HepG2 (cell line): ENCODE results near the gene PPP1R13B. TPM values are rescaled to one million over a fixed set of nuclear protein-coding genes. Genes with fewer than 3 reads are reported as not detected.
A peak's percentile ranks its signal among the peaks of the same experiment; 100 is the strongest.

Experiments used
- ATAC-seq: fragments of 200-7000 bp; cut with Tn5 transposase; 3 replicates; pipeline ENCODE4 v1.9.1; 2020; ENCODE audit warnings: mild to moderate bottlenecking, moderate library complexity
- BruUV-seq: library from RNA; stranded (reverse); fragments of 400-500 nt; replicated peaks from 2 replicates; lab custom pipeline; 2021; lab: Mats Ljungman, UMichigan
- CTCF ChIA-PET: fragments of 300-600 bp; formaldehyde crosslinking; extraction: SDS; loops from one replicate; lab custom pipeline; 2021; ENCODE audit warnings: low total read pairs, inconsistent platforms, low intra/inter-chr PET ratio; lab: Yijun Ruan, JAX
- POLR2A ChIA-PET: fragments of 350-600 bp; sonication (Branson Sonifier 250); formaldehyde crosslinking; loops from one replicate; lab custom pipeline; 2020; ENCODE audit warnings: antibody characterized with exemption, inconsistent platforms; lab: Yijun Ruan, JAX
- DNase-seq: peaks from one replicate; pipeline ENCODE4 v3.0.0-alpha.2; 2015; ENCODE audit warnings: low spot score
- FAIRE-seq: peaks from 3 replicates; lab custom pipeline; 2011; peaks lifted over from hg19 to GRCh38; lab: Jason Lieb, UNC
- H2AFZ ChIP-seq: one replicate; pipeline ENCODE4 v1.6.1; 2011; ENCODE audit warnings: low read length, inconsistent platforms
- H3K27ac ChIP-seq: fragments of 300-600 bp; 3 replicates; pipeline ENCODE4 v1.8.0; 2011; ENCODE audit warnings: mixed run types, mild to moderate bottlenecking, mixed read lengths, low read length, inconsistent platforms; ENCODE audit not compliant: insufficient read depth; ENCODE audit errors: extremely low read length
- H3K27me3 ChIP-seq, 2 experiments: fragments of 200-600 bp in 1 of 2; 2 replicates in 1 of 2; 3 replicates in 1 of 2; pipeline versions ENCODE4 v1.6.0 to v1.8.0; 2011; ENCODE audit warnings: low read length in 2 of 2, mild to moderate bottlenecking in 2 of 2, moderate library complexity in 2 of 2, inconsistent platforms in 1 of 2; ENCODE audit not compliant: insufficient read depth in 2 of 2, control insufficient read depth in 1 of 2
- H3K36me3 ChIP-seq, 2 experiments: fragments of 200-600 bp in 1 of 2; replicated peaks in 1 of 2; 2 replicates in 1 of 2; 3 replicates in 1 of 2; pipeline versions ENCODE4 v1.5.1 to v1.8.0; 2011; ENCODE audit warnings: low read length in 2 of 2, inconsistent platforms in 1 of 2; ENCODE audit not compliant: insufficient read depth in 2 of 2, control insufficient read depth in 1 of 2
- H3K4me1 ChIP-seq: 2 replicates; pipeline ENCODE4 v1.5.1; 2012; ENCODE audit warnings: low read length, inconsistent platforms; ENCODE audit not compliant: insufficient read depth
- H3K4me2 ChIP-seq: 2 replicates; pipeline ENCODE4 v1.6.0; 2011; ENCODE audit warnings: low read depth, low read length, inconsistent platforms
- H3K4me3 ChIP-seq, 3 experiments: fragments of 200-600 bp in 1 of 3; sonication (generic), shearing (Covaris generic) in 1 of 3; replicated peaks in 1 of 3; 2 replicates each; pipeline ENCODE4 v1.5.1; 2011 to 2016; ENCODE audit warnings: low read length in 3 of 3, inconsistent platforms in 2 of 3, low read depth in 2 of 3, mild to moderate bottlenecking in 2 of 3, control low read depth in 1 of 3, mixed read lengths in 1 of 3; ENCODE audit not compliant: insufficient read depth in 1 of 3
- H3K79me2 ChIP-seq: one replicate; pipeline ENCODE4 v1.6.1; 2011; ENCODE audit warnings: low read length, inconsistent platforms; ENCODE audit not compliant: insufficient read depth
- H3K9ac ChIP-seq: 2 replicates; pipeline ENCODE4 v1.6.0; 2011; ENCODE audit warnings: mild to moderate bottlenecking, low read depth, low read length, inconsistent platforms; ENCODE audit not compliant: insufficient read depth
- H3K9me3 ChIP-seq: 2 replicates; pipeline ENCODE4 v1.5.1; 2012; ENCODE audit warnings: mild to moderate bottlenecking, low read length
- H4K20me1 ChIP-seq: 2 replicates; pipeline ENCODE4 v1.6.0; 2011; ENCODE audit warnings: inconsistent platforms, mild to moderate bottlenecking, low read length, moderate library complexity; ENCODE audit not compliant: insufficient read depth
- AKAP8 ChIP-seq: sonication (generic); formaldehyde crosslinking; IDR thresholded peaks from 2 replicates; pipeline ENCODE4 v1.5.1; 2020; ENCODE audit warnings: mild to moderate bottlenecking, missing genetic modification reagents
- BCL6 ChIP-seq: IDR thresholded peaks from 2 replicates; pipeline ENCODE4 v1.6.1; 2016; ENCODE audit warnings: missing genetic modification reagents, missing compliant biosample characterization
- CCDC6 ChIP-seq: sonication (generic); formaldehyde crosslinking; IDR thresholded peaks from 2 replicates; pipeline ENCODE4 v1.8.1; 2022; ENCODE audit warnings: mild to moderate bottlenecking, missing genetic modification reagents, moderate library complexity
- FUBP1 ChIP-seq: sonication (generic); formaldehyde crosslinking; IDR thresholded peaks from 2 replicates; pipeline ENCODE4 v1.5.1; 2020; ENCODE audit warnings: missing genetic modification reagents, mild to moderate bottlenecking, borderline replicate concordance
- HINFP ChIP-seq: sonication (generic); formaldehyde crosslinking; IDR thresholded peaks from 2 replicates; pipeline ENCODE4 v1.4.0; 2020; ENCODE audit warnings: low read depth, mild to moderate bottlenecking, missing genetic modification reagents
- MZF1 ChIP-seq: sonication (generic); formaldehyde crosslinking; IDR thresholded peaks from 2 replicates; pipeline ENCODE4 v1.8.1; 2023; ENCODE audit warnings: mild to moderate bottlenecking, missing genetic modification reagents, borderline replicate concordance
- PAWR ChIP-seq: sonication (generic); formaldehyde crosslinking; IDR thresholded peaks from 2 replicates; pipeline ENCODE4 v1.4.0; 2020; ENCODE audit warnings: missing genetic modification reagents, mild to moderate bottlenecking, borderline replicate concordance
- RBFOX2 ChIP-seq: fragments of 200-400 bp; formaldehyde crosslinking; IDR thresholded peaks from 2 replicates; pipeline ENCODE4 v1.6.1; 2017; ENCODE audit warnings: low read depth, mild to moderate bottlenecking, low read length
- REXO4 ChIP-seq: sonication (generic); formaldehyde crosslinking; IDR thresholded peaks from 2 replicates; pipeline ENCODE4 v1.8.0; 2022; ENCODE audit warnings: missing genetic modification reagents, mild to moderate bottlenecking, borderline replicate concordance
- XBP1 ChIP-seq: sonication (generic); formaldehyde crosslinking; IDR thresholded peaks from 2 replicates; pipeline ENCODE4 v1.5.0; 2020; ENCODE audit warnings: missing genetic modification reagents
- ZBTB20 ChIP-seq: sonication (generic); formaldehyde crosslinking; IDR thresholded peaks from 2 replicates; pipeline ENCODE4 v1.8.1; 2023; ENCODE audit warnings: missing genetic modification reagents, low read depth, mild to moderate bottlenecking, borderline replicate concordance
- ZHX2 ChIP-seq, 2 experiments: sonication (generic) in 1 of 2; formaldehyde crosslinking in 1 of 2; IDR thresholded peaks; 2 replicates each; pipeline versions ENCODE4 v1.6.1 to v1.9.0; 2014 to 2022; ENCODE audit warnings: antibody characterized with exemption in 1 of 2, borderline replicate concordance in 1 of 2, inconsistent platforms in 1 of 2, low read depth in 1 of 2, missing genetic modification reagents in 1 of 2
- ZNF3 ChIP-seq: IDR thresholded peaks from 2 replicates; pipeline ENCODE4 v1.7.0; 2017; ENCODE audit warnings: inconsistent platforms
- ZNF737 ChIP-seq: sonication (generic); formaldehyde crosslinking; IDR thresholded peaks from 2 replicates; pipeline ENCODE4 v1.5.0; 2020; ENCODE audit warnings: missing genetic modification reagents, mild to moderate bottlenecking, borderline replicate concordance
- WGBS: methylation state at CpG from one replicate; pipeline ENCODE4 v1.1.6; 2017; ENCODE audit warnings: low lambda C conversion rate; 5-methylcytosine and 5-hydroxymethylcytosine counted together
- in situ Hi-C: cut with HindIII; loops from 2 replicates; pipeline ENCODE4 v1.10.0; 2017; ENCODE audit warnings: low pct_unique_long_range_greater_than_20kb; ENCODE audit not compliant: extremely low pct_ligation_motif_present
- intact Hi-C: fragments of 100-400 bp; cut with micrococcal nuclease; formaldehyde crosslinking; loops from one replicate; pipeline ENCODE4 v1.10.0; 2022; ENCODE audit not compliant: unreplicated experiment
- polyA plus RNA-seq, 8 experiments: library from polyadenylated mRNA; depleted of rRNA in 3 of 8; stranded (reverse) in 7 of 8; unstranded in 1 of 8; fragments of >200 nt; fragmentation: Illumina TruSeq in 4 of 8; extraction: Trizol in 4 of 8; gene quantifications; 2 replicates each; pipeline versions ENCODE4 v1.2.1 to v1.2.3, GENCODE V29; 2011 to 2016; ENCODE audit warnings: low read depth in 4 of 8, missing spikeins in 1 of 8, mixed read lengths in 1 of 8; ENCODE audit not compliant: insufficient read depth in 1 of 8
- total RNA-seq, 5 experiments: library from RNA; depleted of rRNA; stranded (reverse); fragments of >200 nt; fragmentation: Illumina TruSeq; extraction: Trizol; gene quantifications; 2 replicates each; pipeline ENCODE4 v1.2.3, GENCODE V29; 2016; ENCODE audit warnings: low read depth in 1 of 5

PPP1R13B gene
- total and polyA plus RNA-seq, 2 of the 13 experiments (the other 11 are each of a cell fraction or from before 2014, with no cell fraction given), result 4.6 to 9.4 TPM

GRCh38 chr14:103697603-103698379, 149.6 kb downstream of the PPP1R13B start:
- Histone ChIP-seq H3K4me1 (peaks cover 11% of the 10 kb centered on the region), H2AFZ (no peak overlapping the region), H3K36me3 (peaks cover 14 to 50% of the 10 kb centered on the region in 2 experiments), H3K79me2 (no peaks in the 10 kb centered on the region), H4K20me1 (no peaks in the 10 kb centered on the region), H3K27ac (no peak overlapping the region), H3K4me2 (no peak overlapping the region), H3K27me3 (no peaks in the 10 kb centered on the region), H3K9ac (no peak overlapping the region), H3K9me3 (no peaks in the 10 kb centered on the region), H3K4me3 (no peak overlapping the region)
- FAIRE-seq (no peak), DNase-seq (no peak), ATAC-seq (no peak)
- POLR2A ChIA-PET, result interaction anchor here (1.1 kb wide), 1 partner anchor 18 kb away, joined by 3 read pairs; the partner anchor contains the start of genes XRCC3 and ZFYVE21
- 97% methylated on average over 10 of the region's 14 CpGs for WGBS
- CTCF ChIA-PET, result no interaction called here
- in situ Hi-C loops (no loop called here), intact Hi-C loops (no loop called here)
- BruUV-seq, result no TSS peak
- TF ChIP-seq PAWR (CRISPR knock-in tag), result no peak
- no peak for TF ChIP-seq ZNF737
- TF ChIP-seq REXO4, result no peak
- no peak for TF ChIP-seq HINFP (CRISPR knock-in tag)
- TF ChIP-seq XBP1 (CRISPR knock-in tag), result no peak
- TF ChIP-seq CCDC6 (CRISPR knock-in tag), result no peak
- TF ChIP-seq ZHX2 (IDR thresholded peaks at IDR 0.05; ENCODE audit: low read depth), result no peak
- TF ChIP-seq ZHX2 (CRISPR knock-in tag; IDR thresholded peaks at IDR 0.05; ENCODE audit: borderline replicate concordance), result no peak
- no peak for TF ChIP-seq MZF1 (CRISPR knock-in tag)
- TF ChIP-seq AKAP8, result peak; percentile 87; the same call in 1 of the 2 replicates
- no peak for TF ChIP-seq BCL6
- no peak for TF ChIP-seq ZBTB20
- TF ChIP-seq RBFOX2, result 0 out of 2 replicates have a peak, but pooled peaks have one; percentile 6
- TF ChIP-seq ZNF3 (CRISPR knock-in tag), result no peak
- no peak for TF ChIP-seq FUBP1 (CRISPR knock-in tag)
